ENCODE results near the gene CDKN2A.

The CDKN2A gene

DNA sequence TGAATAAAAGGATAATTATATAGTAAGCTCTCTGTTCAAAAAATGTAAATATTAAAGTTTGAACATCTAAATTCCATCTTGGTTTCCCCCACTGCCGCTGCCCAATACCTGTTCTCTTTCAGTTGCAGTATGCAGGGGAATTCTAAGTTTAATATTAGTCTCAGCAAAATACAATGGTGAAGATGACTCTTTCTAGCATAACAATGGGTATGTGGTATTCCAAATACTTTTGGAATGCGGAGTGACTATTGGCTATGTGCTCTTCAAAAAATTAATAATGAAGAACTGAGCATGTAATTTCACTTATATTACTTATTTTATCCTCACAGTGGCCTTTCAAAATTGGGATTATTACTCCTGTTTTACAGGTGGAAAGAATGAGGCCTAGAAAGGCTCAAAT, 3.8 kb upstream of the CDKN2A start:
- TF ChIP-seq, protein P1, sequence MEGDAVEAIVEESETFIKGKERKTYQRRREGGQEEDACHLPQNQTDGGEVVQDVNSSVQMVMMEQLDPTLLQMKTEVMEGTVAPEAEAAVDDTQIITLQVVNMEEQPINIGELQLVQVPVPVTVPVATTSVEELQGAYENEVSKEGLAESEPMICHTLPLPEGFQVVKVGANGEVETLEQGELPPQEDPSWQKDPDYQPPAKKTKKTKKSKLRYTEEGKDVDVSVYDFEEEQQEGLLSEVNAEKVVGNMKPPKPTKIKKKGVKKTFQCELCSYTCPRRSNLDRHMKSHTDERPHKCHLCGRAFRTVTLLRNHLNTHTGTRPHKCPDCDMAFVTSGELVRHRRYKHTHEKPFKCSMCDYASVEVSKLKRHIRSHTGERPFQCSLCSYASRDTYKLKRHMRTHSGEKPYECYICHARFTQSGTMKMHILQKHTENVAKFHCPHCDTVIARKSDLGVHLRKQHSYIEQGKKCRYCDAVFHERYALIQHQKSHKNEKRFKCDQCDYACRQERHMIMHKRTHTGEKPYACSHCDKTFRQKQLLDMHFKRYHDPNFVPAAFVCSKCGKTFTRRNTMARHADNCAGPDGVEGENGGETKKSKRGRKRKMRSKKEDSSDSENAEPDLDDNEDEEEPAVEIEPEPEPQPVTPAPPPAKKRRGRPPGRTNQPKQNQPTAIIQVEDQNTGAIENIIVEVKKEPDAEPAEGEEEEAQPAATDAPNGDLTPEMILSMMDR (IDR thresholded peaks at IDR 0.05; ENCODE audit: low read depth, low read length, missing control alignments): no peak
- no peak overlapping the region for H3K4me3 ChIP-seq (ENCODE audit: low read depth, low read length)
- in situ Hi-C loops (cut with HindIII; ENCODE audit: low sequenced_read_pairs): no loop called here
- DNase-seq (ENCODE audit: low read depth): no peak

DNA sequence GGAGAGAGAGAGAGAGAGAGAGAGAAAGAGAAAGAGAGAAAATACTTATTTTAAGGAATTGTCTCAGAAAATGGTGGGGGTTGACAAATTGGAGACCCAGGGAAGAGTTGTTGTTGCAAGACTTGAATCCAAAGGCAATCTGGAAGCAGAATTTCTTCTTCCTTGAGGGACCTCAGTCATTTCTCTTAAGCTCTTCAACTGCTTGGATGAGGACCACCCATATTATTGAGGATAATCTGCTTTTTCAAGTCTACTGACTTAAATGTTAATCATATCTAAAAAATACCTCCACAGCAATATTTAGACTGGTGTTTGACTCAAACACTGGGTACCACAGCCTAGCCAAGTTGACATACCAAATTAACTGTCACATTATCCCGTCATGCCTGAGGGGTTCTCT, 3.3 kb upstream of the CDKN2A start:
- in situ Hi-C loops (cut with HindIII; ENCODE audit: low sequenced_read_pairs): no loop called here
- no peak for DNase-seq (ENCODE audit: low read depth)
- H3K4me3 ChIP-seq (ENCODE audit: low read depth, low read length): no peak overlapping the region
- TF ChIP-seq, protein P1 (IDR thresholded peaks at IDR 0.05; ENCODE audit: low read depth, low read length, missing control alignments): no peak

DNA sequence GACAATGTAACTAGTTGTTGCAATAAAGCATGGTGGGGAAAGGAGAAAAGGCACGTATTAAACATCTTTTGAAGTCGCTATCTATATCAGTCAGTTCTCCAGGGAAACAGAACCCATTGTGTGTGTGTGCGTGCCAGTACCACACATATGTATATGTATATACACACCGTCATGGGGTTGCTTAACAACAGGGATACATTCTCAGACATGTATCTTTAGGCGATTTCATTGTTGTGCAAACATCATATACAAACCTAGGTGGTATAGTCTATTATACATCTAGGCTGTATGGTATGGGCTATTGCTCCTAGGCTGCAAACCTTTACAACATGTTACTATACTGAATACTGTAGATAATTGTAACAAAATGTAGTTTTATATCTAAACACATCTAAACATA, 2.7 kb upstream of the CDKN2A start:
- TF ChIP-seq, protein P1 (IDR thresholded peaks at IDR 0.05; ENCODE audit: low read depth, low read length, missing control alignments): no peak
- H3K4me3 ChIP-seq (ENCODE audit: low read depth, low read length): peak overlapping the region; percentile 78
- in situ Hi-C loops (cut with HindIII; ENCODE audit: low sequenced_read_pairs): no loop called here
- no peak for DNase-seq (ENCODE audit: low read depth)

DNA sequence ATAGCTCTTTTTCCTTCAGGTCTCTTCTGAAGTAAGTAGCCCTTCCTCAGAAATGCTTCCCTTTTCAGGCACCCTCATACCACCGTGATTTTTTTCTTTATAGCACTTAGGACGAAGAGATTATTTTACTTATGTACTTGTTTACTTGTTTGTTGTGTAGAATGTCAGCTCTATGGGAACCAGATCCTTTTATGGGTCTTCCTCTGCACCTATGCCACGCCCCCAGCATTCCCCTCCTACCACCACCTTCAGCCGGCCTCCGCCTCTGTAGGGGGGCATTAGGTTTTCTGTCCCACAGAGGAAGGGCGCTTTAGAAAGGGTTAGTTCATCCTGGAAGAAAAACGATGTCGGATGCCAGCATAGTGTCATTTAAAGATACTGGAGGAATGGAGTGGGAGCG, 2.2 kb upstream of the CDKN2A start:
- H3K4me3 ChIP-seq (ENCODE audit: low read depth, low read length): peak overlapping the region; percentile 78
- in situ Hi-C loops (cut with HindIII; ENCODE audit: low sequenced_read_pairs): no loop called here
- no peak for DNase-seq (ENCODE audit: low read depth)
- TF ChIP-seq, protein P1 (IDR thresholded peaks at IDR 0.05; ENCODE audit: low read depth, low read length, missing control alignments): no peak

DNA sequence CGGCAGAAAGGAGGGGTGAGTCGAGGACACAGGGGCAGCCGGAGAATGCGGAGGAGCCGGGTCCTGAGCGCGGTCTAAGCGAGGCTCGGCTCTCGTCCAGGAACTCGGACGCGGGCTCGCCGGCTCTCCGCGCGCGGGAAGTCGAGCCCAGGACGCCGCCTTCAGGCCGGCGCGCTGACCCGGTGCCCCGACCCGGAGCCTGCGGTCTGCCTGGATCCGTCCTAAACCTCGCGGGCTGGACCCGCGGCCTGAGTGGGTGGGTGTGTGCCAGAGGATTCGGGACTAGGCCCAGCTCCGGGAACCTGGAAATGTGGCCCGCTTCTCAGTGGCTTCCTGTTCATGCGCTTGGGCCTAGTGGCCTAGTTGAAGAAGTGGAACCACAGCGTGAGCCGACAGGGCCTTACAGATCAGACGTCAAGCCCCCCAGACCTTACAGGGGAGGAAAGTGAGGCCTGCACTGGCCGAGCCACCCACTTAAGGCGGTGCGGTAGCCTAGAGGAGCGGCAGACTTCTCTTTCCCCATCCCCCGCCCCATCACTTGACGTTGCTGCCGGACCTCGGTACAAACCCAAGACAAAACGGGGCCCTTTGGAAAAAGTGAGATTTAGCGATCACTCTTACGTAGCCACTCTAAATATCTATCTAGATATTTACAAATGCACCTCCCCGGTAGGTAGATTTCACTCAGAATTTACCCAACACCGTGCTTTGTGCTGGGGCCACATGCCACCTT, 1.6 kb upstream of the CDKN2A start:
- in situ Hi-C loops (cut with HindIII; ENCODE audit: low sequenced_read_pairs): no loop called here
- TF ChIP-seq, protein P1 (IDR thresholded peaks at IDR 0.05; ENCODE audit: low read depth, low read length, missing control alignments): peak; percentile 41
- peak overlapping the region; percentile 78 for H3K4me3 ChIP-seq (ENCODE audit: low read depth, low read length)
- DNase-seq (ENCODE audit: low read depth): no peak

DNA sequence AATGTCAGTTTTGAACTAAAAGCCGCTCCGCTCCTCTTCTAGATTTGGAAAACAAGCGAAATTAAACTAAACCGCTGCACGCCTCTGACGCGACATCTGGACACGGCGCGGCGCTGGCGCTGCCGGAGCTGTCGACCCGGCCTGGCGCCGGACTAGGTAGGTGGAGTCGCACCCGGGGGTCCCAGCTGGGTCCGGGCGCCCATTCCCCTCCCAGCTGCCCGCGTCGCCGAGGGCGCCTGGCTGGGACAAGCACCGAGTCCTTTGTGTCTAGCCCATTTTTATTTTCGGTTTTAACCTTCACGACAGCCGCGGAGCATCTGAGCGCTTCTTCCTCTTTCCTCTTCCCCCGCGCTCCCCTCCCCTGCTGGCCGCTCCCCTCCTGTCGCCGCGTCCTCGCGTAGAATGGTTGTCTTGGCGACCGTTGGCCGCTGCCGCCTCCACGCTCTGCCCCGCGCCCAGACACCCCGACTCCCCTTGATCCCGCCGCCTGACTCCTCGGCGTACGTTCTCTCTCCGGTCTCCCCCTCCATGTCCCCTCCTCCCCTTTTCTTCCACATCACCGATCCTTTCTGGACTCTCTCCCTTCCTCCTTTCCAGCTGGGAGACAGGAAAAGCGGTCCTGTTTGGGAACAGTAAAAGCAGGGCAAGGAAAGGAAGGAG, 944 bp upstream of the CDKN2A start:
- H3K4me3 ChIP-seq (ENCODE audit: low read depth, low read length): peak overlapping the region; percentile 78
- in situ Hi-C loops (cut with HindIII; ENCODE audit: low sequenced_read_pairs): no loop called here
- TF ChIP-seq, protein P1 (IDR thresholded peaks at IDR 0.05; ENCODE audit: low read depth, low read length, missing control alignments): no peak
- no peak for DNase-seq (ENCODE audit: low read depth)
